Astrocyte (in vitro differentiated cells and primary cell): ENCODE measurements around the gene TELO2. TPM values are rescaled to one million over a fixed set of nuclear protein-coding genes. Genes with fewer than 3 reads are reported as not detected.
A peak's percentile ranks its signal among the peaks of the same experiment; 100 is the strongest.

Experiments
- DNase-seq: peaks from one replicate; pipeline ENCODE4 v3.0.0-alpha.2; 2010; ENCODE audit warnings: low read depth
- FAIRE-seq: peaks from 2 replicates; lab custom pipeline; 2011; peaks lifted over from hg19 to GRCh38; lab: Jason Lieb, UNC
- H2AFZ ChIP-seq: 2 replicates; pipeline ENCODE4 v1.6.0; 2012; ENCODE audit warnings: low read depth, low read length, inconsistent platforms
- H3K27ac ChIP-seq: 2 replicates; pipeline ENCODE4 v1.5.1; 2011; ENCODE audit warnings: low read depth, low read length, inconsistent platforms
- H3K27me3 ChIP-seq: 2 replicates; pipeline ENCODE4 v1.6.0; 2011; ENCODE audit warnings: low read length, inconsistent platforms; ENCODE audit not compliant: insufficient read depth
- H3K36me3 ChIP-seq: 2 replicates; pipeline ENCODE4 v1.5.1; 2011; ENCODE audit warnings: low read length, inconsistent platforms; ENCODE audit not compliant: insufficient read depth
- H3K4me1 ChIP-seq: 2 replicates; pipeline ENCODE4 v1.5.1; 2011; ENCODE audit warnings: low read length, inconsistent platforms; ENCODE audit not compliant: insufficient read depth
- H3K4me2 ChIP-seq: 2 replicates; pipeline ENCODE4 v1.6.0; 2012; ENCODE audit warnings: low read length, inconsistent platforms
- H3K4me3 ChIP-seq: 2 replicates; pipeline ENCODE4 v1.5.1; 2011; ENCODE audit warnings: low read depth, mild to moderate bottlenecking, low read length, inconsistent platforms; ENCODE audit not compliant: insufficient read depth
- H3K79me2 ChIP-seq: 2 replicates; pipeline ENCODE4 v1.6.0; 2012; ENCODE audit warnings: mild to moderate bottlenecking, low read length, inconsistent platforms; ENCODE audit not compliant: insufficient read depth
- H3K9ac ChIP-seq: 2 replicates; pipeline ENCODE4 v1.6.0; 2012; ENCODE audit warnings: mild to moderate bottlenecking, low read length, inconsistent platforms
- H3K9me3 ChIP-seq: 2 replicates; pipeline ENCODE4 v1.5.1; 2012; ENCODE audit warnings: low read depth, mild to moderate bottlenecking, low read length, inconsistent platforms; ENCODE audit not compliant: insufficient read depth
- H4K20me1 ChIP-seq: 2 replicates; pipeline ENCODE4 v1.6.0; 2012; ENCODE audit warnings: low read length, inconsistent platforms; ENCODE audit not compliant: insufficient read depth
- H3K27ac Mint-ChIP-seq: one replicate; pipeline ENCODE4 v1.8.0; 2021; ENCODE audit warnings: mild to moderate bottlenecking, mixed read lengths; ENCODE audit not compliant: unreplicated experiment
- H3K27me3 Mint-ChIP-seq: one replicate; pipeline ENCODE4 v1.8.0; 2021; ENCODE audit warnings: low read depth, mixed read lengths; ENCODE audit not compliant: unreplicated experiment
- H3K36me3 Mint-ChIP-seq: one replicate; pipeline ENCODE4 v1.8.0; 2021; ENCODE audit warnings: low read depth, mixed read lengths; ENCODE audit not compliant: unreplicated experiment
- H3K4me1 Mint-ChIP-seq: one replicate; pipeline ENCODE4 v1.8.0; 2021; ENCODE audit warnings: low read depth, mixed read lengths; ENCODE audit not compliant: unreplicated experiment
- H3K4me3 Mint-ChIP-seq: one replicate; pipeline ENCODE4 v1.8.0; 2021; ENCODE audit warnings: mild to moderate bottlenecking, moderate library complexity, mixed read lengths; ENCODE audit not compliant: unreplicated experiment
- H3K9me3 Mint-ChIP-seq: one replicate; pipeline ENCODE4 v1.8.0; 2021; ENCODE audit warnings: mild to moderate bottlenecking, mixed read lengths; ENCODE audit not compliant: unreplicated experiment
- CTCF ChIP-seq: IDR thresholded peaks from 2 replicates; pipeline ENCODE4 v1.5.1; 2011; ENCODE audit warnings: low read depth, mild to moderate bottlenecking, inconsistent platforms, low read length, moderate library complexity; ENCODE audit not compliant: insufficient read depth
- EZH2 ChIP-seq: IDR thresholded peaks from 2 replicates; pipeline ENCODE4 v1.6.1; 2012; ENCODE audit warnings: mild to moderate bottlenecking, low read length, inconsistent platforms; ENCODE audit not compliant: insufficient read depth
- total RNA-seq: library from RNA; stranded (reverse); gene quantifications from 2 replicates; pipeline ENCODE4 v1.2.1, GENCODE V29; 2021

TELO2 gene
- total RNA-seq, 1 donor from 2014 or later = 21.1 TPM

GRCh38 chr16:1481906-1482835 is 11.0 kb upstream of the TELO2 start:
- FAIRE-seq (no peak), DNase-seq (peak; percentile 49)

GRCh38 chr16:1485847-1486496 is 7.2 kb upstream of the TELO2 start:
- Histone ChIP-seq H3K9ac (no peak overlapping the region), H3K4me3 (no peak overlapping the region), H4K20me1 (no peaks in the 10 kb centered on the region), H3K9me3 (peaks cover 3% of the 10 kb centered on the region), H3K27me3 (peaks cover 11% of the 10 kb centered on the region), H3K36me3 (no peaks in the 10 kb centered on the region), H3K4me1 (peaks cover 7% of the 10 kb centered on the region), H3K27ac (no peak overlapping the region), H3K79me2 (no peaks in the 10 kb centered on the region), H2AFZ (no peak overlapping the region), H3K4me2 (no peak overlapping the region)
- H3K27me3 Mint-ChIP-seq = peaks cover 33% of the 10 kb centered on the region
- H3K4me1 Mint-ChIP-seq = no peaks in the 10 kb centered on the region
- H3K4me3 Mint-ChIP-seq = no peak overlapping the region
- no peaks in the 10 kb centered on the region for H3K36me3 Mint-ChIP-seq
- DNase-seq (no peak), FAIRE-seq (no peak)
- H3K9me3 Mint-ChIP-seq = no peaks in the 10 kb centered on the region
- TF ChIP-seq EZH2 (no peak), CTCF (no peak)
- H3K27ac Mint-ChIP-seq = no peak overlapping the region

More at GRCh38 chr16:1481906-1482835, 11.0 kb upstream of the TELO2 start:
- no peak overlapping the region for H3K4me3 Mint-ChIP-seq
- Histone ChIP-seq H3K9ac (no peak overlapping the region), H3K36me3 (no peaks in the 10 kb centered on the region), H3K4me2 (peak overlapping the region; percentile 50), H4K20me1 (no peaks in the 10 kb centered on the region), H3K27ac (no peak overlapping the region), H3K79me2 (no peaks in the 10 kb centered on the region), H3K9me3 (peaks cover 3% of the 10 kb centered on the region), H3K27me3 (peaks cover 11% of the 10 kb centered on the region), H3K4me1 (peaks cover 7% of the 10 kb centered on the region), H2AFZ (peak overlapping the region; percentile 17), H3K4me3 (no peak overlapping the region)
- TF ChIP-seq CTCF = no peak
- no peak for TF ChIP-seq EZH2
- no peaks in the 10 kb centered on the region for H3K4me1 Mint-ChIP-seq
- H3K27ac Mint-ChIP-seq = no peak overlapping the region
- peaks cover 8% of the 10 kb centered on the region for H3K9me3 Mint-ChIP-seq
- peaks cover 31% of the 10 kb centered on the region for H3K27me3 Mint-ChIP-seq
- no peaks in the 10 kb centered on the region for H3K36me3 Mint-ChIP-seq
